ENCODE measurements around the gene NKAIN4. TPM values are rescaled to one million over a fixed set of nuclear protein-coding genes. Genes with fewer than 3 reads are reported as not detected.

Gene NKAIN4
- total RNA-seq, 2 experiments from 2014 or later: not detected

- TF ChIP-seq, protein P1, sequence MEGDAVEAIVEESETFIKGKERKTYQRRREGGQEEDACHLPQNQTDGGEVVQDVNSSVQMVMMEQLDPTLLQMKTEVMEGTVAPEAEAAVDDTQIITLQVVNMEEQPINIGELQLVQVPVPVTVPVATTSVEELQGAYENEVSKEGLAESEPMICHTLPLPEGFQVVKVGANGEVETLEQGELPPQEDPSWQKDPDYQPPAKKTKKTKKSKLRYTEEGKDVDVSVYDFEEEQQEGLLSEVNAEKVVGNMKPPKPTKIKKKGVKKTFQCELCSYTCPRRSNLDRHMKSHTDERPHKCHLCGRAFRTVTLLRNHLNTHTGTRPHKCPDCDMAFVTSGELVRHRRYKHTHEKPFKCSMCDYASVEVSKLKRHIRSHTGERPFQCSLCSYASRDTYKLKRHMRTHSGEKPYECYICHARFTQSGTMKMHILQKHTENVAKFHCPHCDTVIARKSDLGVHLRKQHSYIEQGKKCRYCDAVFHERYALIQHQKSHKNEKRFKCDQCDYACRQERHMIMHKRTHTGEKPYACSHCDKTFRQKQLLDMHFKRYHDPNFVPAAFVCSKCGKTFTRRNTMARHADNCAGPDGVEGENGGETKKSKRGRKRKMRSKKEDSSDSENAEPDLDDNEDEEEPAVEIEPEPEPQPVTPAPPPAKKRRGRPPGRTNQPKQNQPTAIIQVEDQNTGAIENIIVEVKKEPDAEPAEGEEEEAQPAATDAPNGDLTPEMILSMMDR (IDR thresholded peaks at IDR 0.05): no peak
- H3K36me3 Mint-ChIP-seq (ENCODE audit: low read depth): no peaks in the 10 kb centered on the region
- intact Hi-C loops (cut with micrococcal nuclease): no loop called here
- peaks cover 7% of the 10 kb centered on the region for H3K4me1 Mint-ChIP-seq (ENCODE audit: low read depth)
- H3K4me3 Mint-ChIP-seq: no peak overlapping the region
- no peak overlapping the region for H3K27ac Mint-ChIP-seq
- no peak for ATAC-seq
- POLR2A ChIA-PET: no interaction called here
- no peak for DNase-seq
- CTCF ChIA-PET: no interaction called here
- no peaks in the 10 kb centered on the region for H3K9me3 Mint-ChIP-seq
- peaks cover 13% of the 10 kb centered on the region for H3K27me3 Mint-ChIP-seq
These were observed 9.7 kb upstream of the NKAIN4 start for GRCh38 chr20:63264000-63264399.

DNA sequence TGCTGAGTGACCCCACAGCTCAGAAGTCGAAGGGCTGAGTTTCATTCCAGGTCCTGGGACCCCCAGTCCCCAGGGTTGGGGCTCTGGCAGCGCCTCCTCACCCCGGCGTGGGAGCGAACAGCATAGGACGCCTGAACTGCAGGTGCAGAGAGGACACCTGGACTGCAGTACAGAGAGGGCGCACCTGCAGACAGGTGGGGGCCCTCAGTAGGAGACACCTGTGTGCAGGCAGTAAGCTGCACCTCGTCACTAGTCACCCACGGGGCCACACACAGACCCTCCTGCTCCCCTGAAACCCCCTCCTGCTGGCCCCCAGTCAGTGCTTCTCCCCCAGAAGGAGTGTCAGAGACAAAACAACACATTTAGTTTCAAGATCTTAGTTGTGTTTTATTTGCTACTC, 8.6 kb upstream of the NKAIN4 start:
- CTCF ChIA-PET: no interaction called here
- no peak overlapping the region for H3K27ac Mint-ChIP-seq
- H3K4me1 Mint-ChIP-seq (ENCODE audit: low read depth): peaks cover 7% of the 10 kb centered on the region
- intact Hi-C loops (cut with micrococcal nuclease): no loop called here
- no peaks in the 10 kb centered on the region for H3K36me3 Mint-ChIP-seq (ENCODE audit: low read depth)
- no peak overlapping the region for H3K4me3 Mint-ChIP-seq
- DNase-seq (no peak), ATAC-seq (no peak)
- H3K9me3 Mint-ChIP-seq: no peaks in the 10 kb centered on the region
- peaks cover 14% of the 10 kb centered on the region for H3K27me3 Mint-ChIP-seq
- TF ChIP-seq, protein P1 (IDR thresholded peaks at IDR 0.05): no peak
- POLR2A ChIA-PET: no interaction called here

GRCh38 chr20:63261795-63262528, 7.7 kb upstream of the NKAIN4 start:
- intact Hi-C loops (cut with micrococcal nuclease): no loop called here
- no peaks in the 10 kb centered on the region for H3K36me3 Mint-ChIP-seq (ENCODE audit: low read depth)
- no peak overlapping the region for H3K4me3 Mint-ChIP-seq
- TF ChIP-seq, protein P1 (IDR thresholded peaks at IDR 0.05): no peak
- ChIA-PET CTCF (no interaction called here), POLR2A (no interaction called here)
- no peak for ATAC-seq
- no peak overlapping the region for H3K27ac Mint-ChIP-seq
- no peaks in the 10 kb centered on the region for H3K9me3 Mint-ChIP-seq
- peaks cover 16% of the 10 kb centered on the region for H3K27me3 Mint-ChIP-seq
- peaks cover 7% of the 10 kb centered on the region for H3K4me1 Mint-ChIP-seq (ENCODE audit: low read depth)
- DNase-seq: no peak

GRCh38 chr20:63261060-63261794, 7.0 kb upstream of the NKAIN4 start:
- CTCF ChIA-PET: no interaction called here
- ATAC-seq (no peak), DNase-seq (no peak)
- POLR2A ChIA-PET: no interaction called here
- peaks cover 7% of the 10 kb centered on the region for H3K4me1 Mint-ChIP-seq (ENCODE audit: low read depth)
- no peaks in the 10 kb centered on the region for H3K9me3 Mint-ChIP-seq
- intact Hi-C loops (cut with micrococcal nuclease): no loop called here
- H3K27ac Mint-ChIP-seq: no peak overlapping the region
- no peak overlapping the region for H3K4me3 Mint-ChIP-seq
- H3K27me3 Mint-ChIP-seq: peaks cover 18% of the 10 kb centered on the region
- no peaks in the 10 kb centered on the region for H3K36me3 Mint-ChIP-seq (ENCODE audit: low read depth)
- TF ChIP-seq, protein P1 (IDR thresholded peaks at IDR 0.05): no peak

DNA sequence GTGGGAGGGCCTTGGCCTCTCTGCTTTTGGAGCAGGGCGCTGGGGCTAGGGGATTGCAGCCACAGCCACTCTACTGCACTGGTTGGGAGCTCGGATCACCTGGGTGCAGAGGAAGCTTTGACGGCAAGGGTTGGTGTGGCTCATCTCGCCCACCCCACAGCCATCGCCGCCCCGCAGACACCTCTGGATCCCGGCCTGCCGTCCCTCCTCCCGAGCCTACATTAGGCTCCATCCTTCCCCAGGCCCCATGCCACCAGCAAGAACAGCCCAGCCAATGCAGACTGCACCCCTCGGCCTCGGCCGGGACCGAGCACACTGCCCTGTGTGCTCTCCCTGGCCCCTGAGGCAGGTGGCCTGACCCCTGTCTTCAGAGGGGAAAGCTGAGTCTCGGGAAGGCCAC, 6.3 kb upstream of the NKAIN4 start:
- POLR2A ChIA-PET: interaction anchor here (0.6 kb wide), 1 partner anchor 363 kb away, joined by 3 read pairs; no protein-coding TSS in a partner anchor
- ATAC-seq: no peak
- Mint-ChIP-seq H3K27ac (no peak overlapping the region), H3K27me3 (peaks cover 18% of the 10 kb centered on the region), H3K4me1 (ENCODE audit: low read depth) (peaks cover 7% of the 10 kb centered on the region), H3K36me3 (ENCODE audit: low read depth) (no peaks in the 10 kb centered on the region), H3K4me3 (no peak overlapping the region), H3K9me3 (no peaks in the 10 kb centered on the region)
- intact Hi-C loops (cut with micrococcal nuclease): no loop called here
- TF ChIP-seq, protein P1 (IDR thresholded peaks at IDR 0.05): no peak
- no peak for DNase-seq
- CTCF ChIA-PET: no interaction called here
